ENCODE data around the gene SEMA3F.

DNA sequence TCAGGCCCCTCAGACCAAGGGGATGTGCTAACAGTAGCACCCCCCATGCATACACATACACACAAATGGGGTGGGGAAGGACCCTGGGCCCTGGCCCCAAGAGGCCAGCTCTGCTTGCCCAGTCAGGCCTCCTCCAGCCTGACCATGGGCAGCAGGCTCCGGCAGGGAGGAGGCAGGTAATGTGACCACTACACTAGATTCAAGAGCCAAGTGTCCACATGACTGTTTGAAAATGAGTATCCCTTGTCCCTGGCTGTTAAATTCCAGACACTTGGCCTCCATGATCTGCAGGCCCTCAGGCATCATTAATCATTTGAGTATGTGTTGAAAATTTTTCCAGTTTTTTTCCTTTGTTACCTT is 67.0 kb downstream of the SEMA3F start:
- no peak for TF ChIP-seq POLR2A (IDR thresholded peaks at IDR 0.05)
- TF ChIP-seq, protein P1, sequence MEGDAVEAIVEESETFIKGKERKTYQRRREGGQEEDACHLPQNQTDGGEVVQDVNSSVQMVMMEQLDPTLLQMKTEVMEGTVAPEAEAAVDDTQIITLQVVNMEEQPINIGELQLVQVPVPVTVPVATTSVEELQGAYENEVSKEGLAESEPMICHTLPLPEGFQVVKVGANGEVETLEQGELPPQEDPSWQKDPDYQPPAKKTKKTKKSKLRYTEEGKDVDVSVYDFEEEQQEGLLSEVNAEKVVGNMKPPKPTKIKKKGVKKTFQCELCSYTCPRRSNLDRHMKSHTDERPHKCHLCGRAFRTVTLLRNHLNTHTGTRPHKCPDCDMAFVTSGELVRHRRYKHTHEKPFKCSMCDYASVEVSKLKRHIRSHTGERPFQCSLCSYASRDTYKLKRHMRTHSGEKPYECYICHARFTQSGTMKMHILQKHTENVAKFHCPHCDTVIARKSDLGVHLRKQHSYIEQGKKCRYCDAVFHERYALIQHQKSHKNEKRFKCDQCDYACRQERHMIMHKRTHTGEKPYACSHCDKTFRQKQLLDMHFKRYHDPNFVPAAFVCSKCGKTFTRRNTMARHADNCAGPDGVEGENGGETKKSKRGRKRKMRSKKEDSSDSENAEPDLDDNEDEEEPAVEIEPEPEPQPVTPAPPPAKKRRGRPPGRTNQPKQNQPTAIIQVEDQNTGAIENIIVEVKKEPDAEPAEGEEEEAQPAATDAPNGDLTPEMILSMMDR (IDR thresholded peaks at IDR 0.05 in 4 of 5, conservative IDR thresholded peaks at IDR 0.05 in 1 of 5), result no peak

Measured in gastrocnemius medialis (tissue), 4 donors.